ENCODE measurements around the gene RNF144B.
"Not testable (repeated sequence)": the region's sequence is repeated elsewhere in the genome, so short reads cannot be mapped to it uniquely, and the experiment has no call there.

The RNF144B gene

GRCh38 chr6:18447552-18447951 is 60.4 kb downstream of the RNF144B start:
- no peak for DNase-seq

GRCh38 chr6:18451756-18452155 is 64.6 kb downstream of the RNF144B start:
- no peak for DNase-seq

- DNase-seq, result no peak
These were observed 67.3 kb downstream of the RNF144B start for GRCh38 chr6:18454446-18454845.

- DNase-seq, result no peak
These were observed 70.1 kb downstream of the RNF144B start for GRCh38 chr6:18457065-18457737.

- not testable (repeated sequence) for DNase-seq
These were observed 70.9 kb downstream of the RNF144B start for GRCh38 chr6:18458086-18458485.

- DNase-seq, result no peak
These were observed 76.3 kb downstream of the RNF144B start for GRCh38 chr6:18463429-18463828.

GRCh38 chr6:18464176-18464575 is 77.0 kb downstream of the RNF144B start:
- no peak for DNase-seq

- DNase-seq, result no peak
These were observed 78.4 kb downstream of the RNF144B start for GRCh38 chr6:18465410-18466154.

- no peak for DNase-seq
These were observed 80.8 kb downstream of the RNF144B start for GRCh38 chr6:18467741-18468502.

GRCh38 chr6:18468503-18468843 is 81.3 kb downstream of the RNF144B start:
- DNase-seq, result no peak

GRCh38 chr6:18469536-18469935 is 82.4 kb downstream of the RNF144B start:
- DNase-seq, result no peak

GRCh38 chr6:18471232-18471964 is 84.2 kb downstream of the RNF144B start:
- no peak for DNase-seq

- no peak for DNase-seq
These were observed 85.8 kb downstream of the RNF144B start for GRCh38 chr6:18472941-18473340.

- no peak for DNase-seq
These were observed 86.6 kb downstream of the RNF144B start for GRCh38 chr6:18473755-18474154.

- DNase-seq, result peak; percentile 5
These were observed 90.3 kb downstream of the RNF144B start for GRCh38 chr6:18477301-18477941.

GRCh38 chr6:18478610-18479009 is 91.5 kb downstream of the RNF144B start:
- no peak for DNase-seq

- no peak for DNase-seq
These were observed 94.7 kb downstream of the RNF144B start for GRCh38 chr6:18481870-18482269.

- no peak for DNase-seq
These were observed 98.7 kb downstream of the RNF144B start for GRCh38 chr6:18485660-18486435.

GRCh38 chr6:18488004-18488403 is 100.9 kb downstream of the RNF144B start:
- no peak for DNase-seq

GRCh38 chr6:18488526-18489270 is 101.5 kb downstream of the RNF144B start:
- DNase-seq, result peak; percentile 48

- DNase-seq, result no peak
These were observed 102.2 kb downstream of the RNF144B start for GRCh38 chr6:18489335-18489734.
